Measurements from ENCODE around the gene LSM7. TPM values are rescaled to one million over a fixed set of nuclear protein-coding genes. Genes with fewer than 3 reads are reported as not detected.

Gene LSM7
- polyA plus RNA-seq, 3 donors: 98.6 to 312 (median 132) TPM

GRCh38 chr19:2365201-2365970 lies 37.0 kb upstream of the LSM7 start:
- Mint-ChIP-seq H3K27ac (no peak overlapping the region), H3K4me3 (no peak overlapping the region), H3K36me3 (no peaks in the 10 kb centered on the region), H3K4me1 (no peaks in the 10 kb centered on the region), H3K9me3 (peaks cover 3 to 16% (median 13%) of the 10 kb centered on the region in 7 donors), H3K27me3 (ENCODE audit: low read depth in 3 of 3) (peaks cover 16 to 37% (median 21%) of the 10 kb centered on the region in 3 donors)
- WGBS (ENCODE audit: insufficient coverage): 0% methylated on average over 3 of the region's 10 CpGs
- TF ChIP-seq, protein P1, sequence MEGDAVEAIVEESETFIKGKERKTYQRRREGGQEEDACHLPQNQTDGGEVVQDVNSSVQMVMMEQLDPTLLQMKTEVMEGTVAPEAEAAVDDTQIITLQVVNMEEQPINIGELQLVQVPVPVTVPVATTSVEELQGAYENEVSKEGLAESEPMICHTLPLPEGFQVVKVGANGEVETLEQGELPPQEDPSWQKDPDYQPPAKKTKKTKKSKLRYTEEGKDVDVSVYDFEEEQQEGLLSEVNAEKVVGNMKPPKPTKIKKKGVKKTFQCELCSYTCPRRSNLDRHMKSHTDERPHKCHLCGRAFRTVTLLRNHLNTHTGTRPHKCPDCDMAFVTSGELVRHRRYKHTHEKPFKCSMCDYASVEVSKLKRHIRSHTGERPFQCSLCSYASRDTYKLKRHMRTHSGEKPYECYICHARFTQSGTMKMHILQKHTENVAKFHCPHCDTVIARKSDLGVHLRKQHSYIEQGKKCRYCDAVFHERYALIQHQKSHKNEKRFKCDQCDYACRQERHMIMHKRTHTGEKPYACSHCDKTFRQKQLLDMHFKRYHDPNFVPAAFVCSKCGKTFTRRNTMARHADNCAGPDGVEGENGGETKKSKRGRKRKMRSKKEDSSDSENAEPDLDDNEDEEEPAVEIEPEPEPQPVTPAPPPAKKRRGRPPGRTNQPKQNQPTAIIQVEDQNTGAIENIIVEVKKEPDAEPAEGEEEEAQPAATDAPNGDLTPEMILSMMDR (IDR thresholded peaks at IDR 0.05): no peak
- H3K4me1 ChIP-seq (ENCODE audit: control insufficient read depth in 1 of 2, insufficient read depth in 2 of 2, low read length in 2 of 2): no peaks in the 10 kb centered on the region
- H3K27me3 ChIP-seq (ENCODE audit: control insufficient read depth in 2 of 2, insufficient read depth in 2 of 2, low read length in 2 of 2): peaks cover 0 to 22% of the 10 kb centered on the region in 2 donors
- H2AFZ ChIP-seq (ENCODE audit: insufficient read depth, low read depth, low read length, poor library complexity, severe bottlenecking): no peak overlapping the region
- H3K9ac ChIP-seq (ENCODE audit: insufficient read depth, low read length, poor library complexity, severe bottlenecking): no peak overlapping the region
- H3K36me3 ChIP-seq (replicated peaks in 1 of 2; ENCODE audit: control insufficient read depth in 1 of 2, insufficient read depth in 2 of 2, low read length in 2 of 2): no peaks in the 10 kb centered on the region
- H3K27ac ChIP-seq (ENCODE audit: low read depth in 1 of 2, low read length in 2 of 2): no peak overlapping the region
- no peak overlapping the region for H3K4me2 ChIP-seq (replicated peaks; ENCODE audit: extremely low read depth, low read length, poor library complexity, severe bottlenecking)
- H4K20me1 ChIP-seq (ENCODE audit: insufficient read depth, low read length): no peaks in the 10 kb centered on the region
- no peak for DNase-seq
- no peak overlapping the region for H3K4me3 ChIP-seq (replicated peaks in 1 of 3; ENCODE audit: low read depth in 2 of 3, low read length in 3 of 3)
- intact Hi-C loops (cut with micrococcal nuclease): no loop called here
- peaks cover 0 to 6% of the 10 kb centered on the region in 2 donors for H3K9me3 ChIP-seq (replicated peaks in 1 of 2; ENCODE audit: control insufficient read depth in 1 of 2, insufficient read depth in 1 of 2, low read length in 2 of 2)
- no peaks in the 10 kb centered on the region for H3K79me2 ChIP-seq (ENCODE audit: insufficient read depth, low read length)

DNA sequence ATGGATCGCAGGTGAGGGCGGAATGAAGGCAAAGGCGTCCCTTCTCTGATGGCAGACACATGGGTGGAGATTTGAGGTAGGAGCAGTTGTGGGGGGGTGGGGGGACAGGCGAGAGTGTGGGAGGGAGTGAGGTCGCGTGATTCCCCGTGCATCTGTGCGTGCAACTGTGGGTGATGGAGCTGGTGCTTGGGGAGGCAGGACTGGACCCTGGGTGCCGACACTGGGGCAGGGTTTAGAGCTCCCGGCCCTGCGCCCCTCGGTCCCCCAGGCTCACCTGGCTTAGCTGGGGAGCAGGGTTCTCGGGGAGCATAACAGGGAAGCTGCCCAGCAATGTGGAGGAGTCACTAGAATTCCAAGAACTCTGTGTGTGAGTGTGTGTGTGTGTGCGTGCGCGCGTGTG lies 35.0 kb upstream of the LSM7 start:
- Histone ChIP-seq H4K20me1 (ENCODE audit: insufficient read depth, low read length) (no peaks in the 10 kb centered on the region), H3K9me3 (replicated peaks in 1 of 2; ENCODE audit: control insufficient read depth in 1 of 2, insufficient read depth in 1 of 2, low read length in 2 of 2) (no peaks in the 10 kb centered on the region), H3K4me1 (ENCODE audit: control insufficient read depth in 1 of 2, insufficient read depth in 2 of 2, low read length in 2 of 2) (no peaks in the 10 kb centered on the region), H3K9ac (ENCODE audit: insufficient read depth, low read length, poor library complexity, severe bottlenecking) (no peak overlapping the region), H3K27ac (ENCODE audit: low read depth in 1 of 2, low read length in 2 of 2) (no peak overlapping the region), H3K4me2 (replicated peaks; ENCODE audit: extremely low read depth, low read length, poor library complexity, severe bottlenecking) (no peak overlapping the region), H3K79me2 (ENCODE audit: insufficient read depth, low read length) (no peaks in the 10 kb centered on the region), H3K36me3 (replicated peaks in 1 of 2; ENCODE audit: control insufficient read depth in 1 of 2, insufficient read depth in 2 of 2, low read length in 2 of 2) (no peaks in the 10 kb centered on the region), H3K27me3 (ENCODE audit: control insufficient read depth in 2 of 2, insufficient read depth in 2 of 2, low read length in 2 of 2) (peaks cover 2 to 35% of the 10 kb centered on the region in 2 donors), H2AFZ (ENCODE audit: insufficient read depth, low read depth, low read length, poor library complexity, severe bottlenecking) (no peak overlapping the region), H3K4me3 (replicated peaks in 1 of 3; ENCODE audit: low read depth in 2 of 3, low read length in 3 of 3) (no peak overlapping the region)
- no peaks in the 10 kb centered on the region for H3K4me1 Mint-ChIP-seq
- peaks cover 0 to 8% (median 5%) of the 10 kb centered on the region in 7 donors for H3K9me3 Mint-ChIP-seq
- no peak overlapping the region for H3K27ac Mint-ChIP-seq
- H3K36me3 Mint-ChIP-seq: no peaks in the 10 kb centered on the region
- no peak for DNase-seq
- peaks cover 29 to 42% (median 35%) of the 10 kb centered on the region in 3 donors for H3K27me3 Mint-ChIP-seq (ENCODE audit: low read depth in 3 of 3)
- intact Hi-C loops (cut with micrococcal nuclease): no loop called here
- 98% methylated on average over 12 of the region's 17 CpGs for WGBS (ENCODE audit: insufficient coverage)
- TF ChIP-seq, protein P1 (IDR thresholded peaks at IDR 0.05): no peak
- H3K4me3 Mint-ChIP-seq: no peak overlapping the region

Data from CD14-positive monocyte (primary cell).